ENCODE measurements around the gene SLF2.

SLF2 gene

GRCh38 chr10:100886091-100886490, 26.7 kb upstream of the SLF2 start:
- no peaks in the 10 kb centered on the region for H3K4me1 Mint-ChIP-seq
- H3K9me3 Mint-ChIP-seq = no peaks in the 10 kb centered on the region
- DNase-seq (ENCODE audit: low spot score in 2 of 2) (no peak), ATAC-seq (ENCODE audit: low read depth) (no peak)
- no peak overlapping the region for H3K27ac Mint-ChIP-seq
- H3K4me3 Mint-ChIP-seq = no peak overlapping the region
- H3K27me3 Mint-ChIP-seq = peaks cover 21% of the 10 kb centered on the region
- H3K36me3 Mint-ChIP-seq = no peaks in the 10 kb centered on the region

GRCh38 chr10:100886521-100886920, 26.2 kb upstream of the SLF2 start:
- Mint-ChIP-seq H3K36me3 (no peaks in the 10 kb centered on the region), H3K4me1 (no peaks in the 10 kb centered on the region), H3K4me3 (no peak overlapping the region), H3K27me3 (peaks cover 21% of the 10 kb centered on the region), H3K27ac (no peak overlapping the region), H3K9me3 (no peaks in the 10 kb centered on the region)
- ATAC-seq (ENCODE audit: low read depth) = no peak
- DNase-seq (ENCODE audit: low spot score in 2 of 2) = no peak

- Mint-ChIP-seq H3K4me1 (no peaks in the 10 kb centered on the region), H3K9me3 (no peaks in the 10 kb centered on the region), H3K4me3 (no peak overlapping the region), H3K36me3 (no peaks in the 10 kb centered on the region), H3K27ac (no peak overlapping the region), H3K27me3 (peaks cover 21% of the 10 kb centered on the region)
- DNase-seq (ENCODE audit: low spot score in 2 of 2) = no peak
- no peak for ATAC-seq (ENCODE audit: low read depth)
Measured at GRCh38 chr10:100886963-100887362, 25.8 kb upstream of the SLF2 start.

- H3K36me3 Mint-ChIP-seq = no peaks in the 10 kb centered on the region
- peaks cover 24% of the 10 kb centered on the region for H3K27me3 Mint-ChIP-seq
- no peak overlapping the region for H3K27ac Mint-ChIP-seq
Measured at GRCh38 chr10:100887761-100888296, 24.9 kb upstream of the SLF2 start.

GRCh38 chr10:100888957-100889356, 23.8 kb upstream of the SLF2 start:
- Mint-ChIP-seq H3K4me1 (no peaks in the 10 kb centered on the region), H3K9me3 (no peaks in the 10 kb centered on the region), H3K4me3 (no peak overlapping the region), H3K27me3 (peaks cover 24% of the 10 kb centered on the region), H3K36me3 (no peaks in the 10 kb centered on the region), H3K27ac (no peak overlapping the region)
- no peak for DNase-seq (ENCODE audit: low spot score in 2 of 2)
- no peak for ATAC-seq (ENCODE audit: low read depth)

More at GRCh38 chr10:100887761-100888296, 24.9 kb upstream of the SLF2 start:
- Mint-ChIP-seq H3K9me3 (no peaks in the 10 kb centered on the region), H3K4me3 (no peak overlapping the region), H3K4me1 (no peaks in the 10 kb centered on the region)
- DNase-seq (ENCODE audit: low spot score in 2 of 2) (no peak), ATAC-seq (ENCODE audit: low read depth) (no peak)

- H3K27ac Mint-ChIP-seq = no peak overlapping the region
- H3K36me3 Mint-ChIP-seq = no peaks in the 10 kb centered on the region
- H3K9me3 Mint-ChIP-seq = no peaks in the 10 kb centered on the region
- DNase-seq (ENCODE audit: low spot score in 2 of 2) = no peak
- H3K4me3 Mint-ChIP-seq = no peak overlapping the region
- no peak for ATAC-seq (ENCODE audit: low read depth)
- H3K27me3 Mint-ChIP-seq = peaks cover 24% of the 10 kb centered on the region
- peaks cover 3% of the 10 kb centered on the region for H3K4me1 Mint-ChIP-seq
Measured at GRCh38 chr10:100889546-100889945, 23.2 kb upstream of the SLF2 start.

GRCh38 chr10:100890141-100890672, 22.6 kb upstream of the SLF2 start:
- H3K36me3 Mint-ChIP-seq = no peaks in the 10 kb centered on the region
- no peak overlapping the region for H3K4me3 Mint-ChIP-seq
- no peaks in the 10 kb centered on the region for H3K9me3 Mint-ChIP-seq
- H3K27ac Mint-ChIP-seq = no peak overlapping the region
- ATAC-seq (ENCODE audit: low read depth) (no peak), DNase-seq (ENCODE audit: low spot score in 2 of 2) (no peak)
- peaks cover 6% of the 10 kb centered on the region for H3K4me1 Mint-ChIP-seq
- peaks cover 24% of the 10 kb centered on the region for H3K27me3 Mint-ChIP-seq

GRCh38 chr10:100890673-100891317, 22.0 kb upstream of the SLF2 start:
- ATAC-seq (ENCODE audit: low read depth) (no peak), DNase-seq (ENCODE audit: low spot score in 2 of 2) (no peak)
- Mint-ChIP-seq H3K4me3 (no peak overlapping the region), H3K27ac (no peak overlapping the region), H3K9me3 (no peaks in the 10 kb centered on the region), H3K4me1 (peaks cover 12% of the 10 kb centered on the region), H3K36me3 (no peaks in the 10 kb centered on the region), H3K27me3 (peaks cover 24% of the 10 kb centered on the region)

GRCh38 chr10:100894033-100894432, 18.7 kb upstream of the SLF2 start:
- H3K9me3 Mint-ChIP-seq = no peaks in the 10 kb centered on the region
- H3K36me3 Mint-ChIP-seq = no peaks in the 10 kb centered on the region
- peaks cover 17% of the 10 kb centered on the region for H3K27me3 Mint-ChIP-seq
- no peak overlapping the region for H3K27ac Mint-ChIP-seq
- H3K4me1 Mint-ChIP-seq = peaks cover 12% of the 10 kb centered on the region
- no peak overlapping the region for H3K4me3 Mint-ChIP-seq
- ATAC-seq (ENCODE audit: low read depth) = no peak
- DNase-seq (ENCODE audit: low spot score in 2 of 2) = no peak

- H3K9me3 Mint-ChIP-seq = no peaks in the 10 kb centered on the region
- peak overlapping the region; percentile 90 for H3K27ac Mint-ChIP-seq
Measured at GRCh38 chr10:100894589-100895294, 18.0 kb upstream of the SLF2 start.

GRCh38 chr10:100895346-100895745, 17.4 kb upstream of the SLF2 start:
- peaks cover 14% of the 10 kb centered on the region for H3K27me3 Mint-ChIP-seq
- peak overlapping the region; percentile 90 for H3K27ac Mint-ChIP-seq
- H3K4me3 Mint-ChIP-seq = no peak overlapping the region
- peaks cover 12% of the 10 kb centered on the region for H3K4me1 Mint-ChIP-seq
- ATAC-seq (ENCODE audit: low read depth) (peak; percentile 78), DNase-seq (ENCODE audit: low spot score in 2 of 2) (peak; percentile 14 to 16)
- no peaks in the 10 kb centered on the region for H3K36me3 Mint-ChIP-seq
- no peaks in the 10 kb centered on the region for H3K9me3 Mint-ChIP-seq

More at GRCh38 chr10:100894589-100895294, 18.0 kb upstream of the SLF2 start:
- DNase-seq (ENCODE audit: low spot score in 2 of 2) = no peak
- Mint-ChIP-seq H3K27me3 (peaks cover 13% of the 10 kb centered on the region), H3K4me3 (no peak overlapping the region), H3K4me1 (peaks cover 12% of the 10 kb centered on the region), H3K36me3 (no peaks in the 10 kb centered on the region)
- ATAC-seq (ENCODE audit: low read depth) = peak; percentile 66

- peak in 1 of 2 donors; percentile 9 for DNase-seq (ENCODE audit: low spot score in 2 of 2)
- Mint-ChIP-seq H3K4me3 (no peak overlapping the region), H3K36me3 (no peaks in the 10 kb centered on the region), H3K27me3 (peaks cover 9% of the 10 kb centered on the region), H3K27ac (peak overlapping the region; percentile 90), H3K9me3 (no peaks in the 10 kb centered on the region), H3K4me1 (peaks cover 12% of the 10 kb centered on the region)
- no peak for ATAC-seq (ENCODE audit: low read depth)
Measured at GRCh38 chr10:100895896-100896295, 16.9 kb upstream of the SLF2 start.

- DNase-seq (ENCODE audit: low spot score in 2 of 2) = peak in 1 of 2 donors; percentile 4
- no peaks in the 10 kb centered on the region for H3K9me3 Mint-ChIP-seq
- H3K4me3 Mint-ChIP-seq = no peak overlapping the region
- H3K27ac Mint-ChIP-seq = no peak overlapping the region
- no peaks in the 10 kb centered on the region for H3K36me3 Mint-ChIP-seq
- peaks cover 12% of the 10 kb centered on the region for H3K4me1 Mint-ChIP-seq
- no peak for ATAC-seq (ENCODE audit: low read depth)
- H3K27me3 Mint-ChIP-seq = peaks cover 14% of the 10 kb centered on the region
Measured at GRCh38 chr10:100896876-100897461, 15.8 kb upstream of the SLF2 start.

- no peak overlapping the region for H3K4me3 Mint-ChIP-seq
Measured at GRCh38 chr10:100897976-100898375, 14.8 kb upstream of the SLF2 start.

More at GRCh38 chr10:100897976-100898375, 14.8 kb upstream of the SLF2 start:
- H3K27me3 Mint-ChIP-seq = peaks cover 9% of the 10 kb centered on the region
- no peaks in the 10 kb centered on the region for H3K9me3 Mint-ChIP-seq
- peaks cover 12% of the 10 kb centered on the region for H3K4me1 Mint-ChIP-seq
- DNase-seq (ENCODE audit: low spot score in 2 of 2) = no peak
- no peaks in the 10 kb centered on the region for H3K36me3 Mint-ChIP-seq
- ATAC-seq (ENCODE audit: low read depth) = no peak
- no peak overlapping the region for H3K27ac Mint-ChIP-seq

All from memory B cell (primary cell).